Medulla oblongata (tissue), 1 donor: ENCODE measurements around the gene GARIN1A.
"Not testable (repeated sequence)": the region's sequence is repeated elsewhere in the genome, so short reads cannot be mapped to it uniquely, and the experiment has no call there.

Source experiments
- DNase-seq: peaks from one replicate; pipeline ENCODE4 v3.0.0-alpha.2; 2015; ENCODE audit errors: extremely low spot score

GARIN1A gene

DNA sequence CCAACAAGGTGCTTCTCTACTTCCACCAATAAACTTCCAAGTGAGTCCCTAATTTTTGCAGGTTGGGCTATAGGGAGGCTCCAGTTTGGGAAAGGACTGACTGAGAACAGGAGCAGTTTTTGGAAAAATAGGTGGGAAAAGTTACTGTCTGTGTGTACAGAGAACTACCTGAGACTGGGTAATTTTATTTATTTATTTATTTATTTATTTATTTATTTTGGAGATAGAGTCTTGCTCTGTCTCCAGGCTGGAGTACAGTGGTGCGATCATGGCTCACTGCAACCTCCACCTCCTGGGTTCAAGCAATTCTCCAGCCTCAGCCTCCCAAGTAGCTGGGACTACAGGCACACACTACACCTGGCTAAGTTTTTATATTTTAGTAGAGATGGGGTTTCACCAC is 11.2 kb downstream of the GARIN1A start:
- DNase-seq, result not testable (repeated sequence)

DNA sequence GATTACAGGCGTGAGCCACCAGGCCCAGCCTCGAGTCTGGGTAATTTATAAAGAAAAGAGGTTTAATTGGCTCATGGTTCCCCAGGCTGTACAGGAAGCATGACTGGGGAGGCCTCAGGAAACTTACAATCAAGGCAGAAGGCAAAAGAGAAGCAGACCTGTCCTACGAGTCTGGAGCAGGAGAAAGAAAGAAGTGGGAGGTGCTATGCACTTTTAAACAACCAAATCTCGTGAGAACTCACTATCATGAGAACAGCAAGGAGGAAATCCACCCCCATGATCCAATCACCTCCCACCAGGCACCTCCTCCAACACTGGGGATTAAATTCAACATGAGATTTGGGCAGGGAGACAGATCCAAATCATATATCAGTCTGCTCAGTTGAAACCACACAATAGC is 11.6 kb downstream of the GARIN1A start:
- DNase-seq, result not testable (repeated sequence)

DNA sequence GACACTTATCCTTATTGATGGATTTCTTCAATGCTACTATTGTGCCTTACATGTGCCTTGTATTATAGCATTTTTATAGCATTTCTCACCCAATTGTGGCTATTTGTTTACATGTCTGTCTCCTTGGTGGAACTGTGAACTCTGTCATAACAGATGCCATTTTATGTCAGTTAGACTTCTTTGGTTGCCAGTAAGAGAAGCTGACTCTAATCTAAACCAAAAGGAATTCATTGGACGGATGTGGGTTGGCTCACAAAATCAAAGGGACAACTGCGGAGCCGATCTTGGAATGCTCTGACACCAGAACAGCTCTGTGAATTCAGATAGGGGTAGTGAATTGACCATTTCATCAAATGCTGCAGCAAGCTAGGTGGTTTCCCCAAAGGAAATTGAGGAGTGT is 15.0 kb downstream of the GARIN1A start:
- DNase-seq, result no peak

DNA sequence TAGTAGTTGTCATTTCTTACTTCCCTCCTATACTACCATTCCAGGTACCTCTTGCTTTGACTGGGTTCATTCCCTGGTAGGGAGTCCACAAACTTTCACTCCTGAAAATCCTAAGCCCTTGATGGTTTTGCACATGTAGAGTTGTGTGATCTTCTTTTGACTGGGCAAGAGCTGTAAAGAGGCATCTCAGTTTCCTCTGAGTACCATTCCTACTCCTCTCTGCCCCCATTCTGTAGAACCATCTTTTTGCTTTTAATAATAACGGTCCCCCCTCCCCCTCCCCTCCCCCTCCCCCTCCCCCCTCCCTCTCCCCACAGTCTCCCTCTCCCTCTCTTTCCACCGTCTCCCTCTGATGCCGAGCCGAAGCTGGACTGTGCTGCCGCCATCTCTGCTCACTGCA is 16.4 kb downstream of the GARIN1A start:
- no peak for DNase-seq

DNA sequence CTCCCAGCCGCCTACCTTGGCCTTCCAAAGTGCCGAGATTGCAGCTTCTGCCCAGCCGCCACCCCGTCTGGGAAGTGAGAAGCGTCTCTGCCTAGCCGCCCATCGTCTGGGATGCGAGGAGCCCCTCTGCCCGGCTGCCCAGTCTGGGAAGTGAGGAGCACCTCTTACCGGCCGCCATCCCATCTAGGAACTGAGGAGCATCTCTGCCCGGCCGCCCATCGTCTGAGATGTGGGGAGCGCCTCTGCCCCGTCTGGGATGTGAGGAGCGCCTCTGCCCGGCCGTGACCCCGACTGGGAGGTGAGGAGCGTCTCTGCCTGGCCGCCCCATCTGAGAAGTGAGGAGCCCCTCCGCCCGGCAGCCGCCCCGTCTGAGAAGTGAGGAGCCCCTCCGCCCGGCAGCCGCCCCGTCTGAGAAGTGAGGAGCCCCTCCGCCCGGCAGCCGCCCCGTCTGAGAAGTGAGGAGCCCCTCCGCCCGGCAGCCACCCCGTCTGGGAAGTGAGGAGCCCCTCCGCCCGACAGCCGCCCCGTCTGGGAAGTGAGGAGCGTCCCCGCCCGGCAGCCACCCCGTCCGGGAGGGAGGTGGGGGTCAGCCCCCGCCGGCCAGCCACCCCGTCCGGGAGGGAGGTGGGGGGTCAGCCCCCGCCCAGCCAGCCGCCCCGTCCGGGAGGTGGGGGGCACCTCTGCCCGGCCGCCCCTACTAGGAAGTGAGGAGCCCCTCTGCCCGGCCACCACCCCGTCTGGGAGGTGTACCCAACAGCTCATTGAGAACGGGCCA is 17.3 kb downstream of the GARIN1A start:
- not testable (repeated sequence) for DNase-seq

DNA sequence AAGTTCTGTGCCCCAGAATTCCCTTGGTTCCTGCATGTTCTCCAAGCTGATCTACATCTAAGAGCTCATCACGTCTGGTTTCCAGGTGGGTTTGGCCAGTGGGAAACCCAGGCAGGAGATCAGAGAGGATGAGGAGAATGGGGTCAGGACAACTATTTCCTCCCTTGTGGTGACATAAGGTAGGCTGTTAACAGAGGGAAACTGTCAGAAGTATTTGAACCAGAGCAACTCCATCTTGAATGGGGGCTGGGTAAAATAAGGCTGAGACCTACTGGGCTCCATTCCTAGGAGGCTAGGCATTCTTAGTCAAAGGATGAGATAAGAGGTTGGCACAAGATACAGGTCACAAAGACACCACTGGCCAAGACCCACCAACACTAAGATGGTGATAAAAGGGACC is 19.1 kb downstream of the GARIN1A start:
- no peak for DNase-seq

DNA sequence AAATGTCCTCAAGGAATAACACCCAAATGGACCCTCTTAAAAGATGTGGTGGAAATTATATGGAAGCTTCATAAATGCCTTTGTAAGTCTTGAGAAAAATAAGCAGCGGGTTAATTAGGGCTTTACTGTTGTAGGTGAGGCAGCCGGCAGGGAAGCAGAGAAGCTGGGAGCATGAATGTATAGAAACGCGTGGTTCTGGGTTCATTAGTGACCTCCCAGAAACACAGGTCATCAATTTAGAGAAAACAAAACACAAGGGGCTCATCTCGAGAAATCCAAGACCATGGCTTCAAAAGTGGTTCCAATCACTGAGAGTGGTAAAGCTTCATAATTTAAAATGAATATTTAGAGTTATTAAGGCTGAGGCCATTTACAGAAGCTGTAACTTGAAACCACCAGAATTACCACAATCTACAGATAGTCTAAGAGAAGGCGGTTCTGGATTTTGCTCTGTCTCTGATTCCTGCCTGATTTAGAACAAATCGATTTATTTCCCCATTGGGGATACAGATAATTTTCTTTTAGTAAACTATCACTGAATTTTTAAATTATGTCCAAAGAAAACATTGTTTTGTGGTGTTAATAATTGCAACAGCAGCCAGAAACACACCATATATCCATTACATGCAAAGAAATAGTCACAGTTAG is 20.7 kb downstream of the GARIN1A start:
- DNase-seq, result no peak

DNA sequence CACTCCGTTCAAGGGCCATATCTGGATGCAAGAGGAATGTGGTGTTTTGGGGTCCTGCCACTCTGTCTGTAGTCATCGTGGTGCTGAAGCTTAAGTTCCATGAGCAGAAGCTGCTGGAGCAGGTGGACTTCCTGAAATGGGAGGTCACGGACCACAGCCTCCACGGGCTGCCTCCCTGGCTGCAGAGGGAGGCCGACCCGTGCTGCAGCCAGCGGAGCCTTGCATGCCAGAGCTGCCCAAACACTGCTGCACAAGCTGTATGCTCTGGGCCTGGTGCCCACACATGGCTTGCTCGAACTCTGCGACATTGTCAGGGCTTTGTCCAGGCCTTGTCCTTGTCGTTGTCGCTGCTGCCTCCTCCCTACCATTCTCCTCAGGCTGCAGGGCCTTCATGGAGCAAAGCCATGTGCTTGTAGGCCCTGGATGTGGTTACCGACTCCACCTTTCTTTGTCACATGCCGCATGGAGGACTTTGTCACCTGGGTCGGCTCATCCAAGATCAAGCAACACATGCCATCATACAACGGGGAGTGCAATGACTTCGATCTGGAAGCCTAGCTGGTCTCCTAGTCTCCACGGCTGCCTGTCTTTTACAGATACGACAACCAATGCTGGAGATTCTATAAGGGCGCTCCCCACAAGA is 21.4 kb downstream of the GARIN1A start:
- no peak for DNase-seq

DNA sequence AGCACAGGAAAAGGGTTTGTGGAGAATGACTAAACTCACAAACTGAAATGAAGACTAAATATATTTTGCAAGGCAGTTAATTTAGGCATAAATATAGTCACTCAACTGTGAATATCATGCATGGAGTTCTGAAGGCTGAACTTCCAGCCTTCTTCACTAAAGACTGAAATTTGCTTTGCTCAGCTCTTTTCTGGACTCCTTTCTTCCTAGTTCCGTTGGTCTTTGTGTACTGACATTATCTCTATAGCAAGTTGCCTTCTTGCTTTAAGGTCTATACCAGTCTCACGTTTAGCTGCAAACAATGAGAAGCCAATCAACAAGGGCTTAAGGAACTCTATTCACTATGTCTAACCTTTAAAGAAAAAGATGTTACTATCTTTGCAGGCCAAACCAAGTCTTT is 22.6 kb downstream of the GARIN1A start:
- no peak for DNase-seq

DNA sequence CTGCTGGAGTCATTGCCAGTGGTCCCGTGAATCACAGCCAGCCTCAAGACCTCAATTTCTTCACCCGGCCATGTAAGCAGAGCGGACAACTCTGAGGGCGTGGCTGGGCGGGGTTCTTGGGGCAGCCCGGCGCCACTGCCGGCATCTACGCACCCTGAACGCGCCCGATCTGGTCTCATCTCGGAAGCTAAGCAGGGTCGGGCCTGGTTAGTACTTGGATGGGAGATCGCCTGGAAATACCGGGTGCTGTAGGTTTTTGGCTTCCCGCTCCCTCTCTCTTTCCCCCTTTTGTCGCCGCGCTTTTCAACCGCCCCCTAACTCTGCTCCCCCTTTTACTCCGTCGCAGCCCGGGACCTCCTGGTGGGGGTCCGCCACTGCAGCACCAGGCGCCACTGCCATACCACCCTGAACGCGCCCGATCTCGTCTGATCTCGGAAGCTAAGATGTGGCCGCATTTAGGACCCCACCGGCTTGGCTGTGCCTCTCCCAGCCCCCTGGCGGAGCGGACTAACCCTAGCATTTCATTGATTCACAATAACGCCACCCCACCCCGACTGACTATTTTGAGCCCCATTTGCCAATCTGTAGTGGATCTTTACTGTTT is 25.3 kb downstream of the GARIN1A start:
- no peak for DNase-seq

DNA sequence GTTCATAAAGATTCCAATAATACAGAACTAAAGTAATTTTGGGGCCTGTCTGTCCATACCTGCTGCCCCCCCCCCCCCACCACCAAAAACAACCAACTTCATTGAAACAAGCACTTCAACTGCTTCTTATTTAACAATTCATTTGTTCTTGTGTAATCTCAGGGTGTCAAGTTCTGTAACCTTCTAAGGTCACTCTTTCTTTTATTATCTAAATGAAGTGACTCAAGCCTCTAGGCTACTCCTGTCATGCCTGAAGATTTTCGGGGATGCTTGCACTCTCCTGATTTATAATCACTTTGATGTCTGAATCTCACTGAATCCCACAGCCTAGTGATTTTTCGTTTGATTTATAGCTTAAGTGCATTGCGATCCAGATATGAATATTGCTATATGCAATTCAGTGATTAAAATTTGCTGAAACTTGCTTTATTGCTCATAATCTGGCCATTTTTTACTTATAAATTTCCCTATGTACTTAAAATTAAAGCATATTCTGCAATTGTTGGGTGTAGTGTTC is 27.2 kb downstream of the GARIN1A start:
- DNase-seq, result no peak

DNA sequence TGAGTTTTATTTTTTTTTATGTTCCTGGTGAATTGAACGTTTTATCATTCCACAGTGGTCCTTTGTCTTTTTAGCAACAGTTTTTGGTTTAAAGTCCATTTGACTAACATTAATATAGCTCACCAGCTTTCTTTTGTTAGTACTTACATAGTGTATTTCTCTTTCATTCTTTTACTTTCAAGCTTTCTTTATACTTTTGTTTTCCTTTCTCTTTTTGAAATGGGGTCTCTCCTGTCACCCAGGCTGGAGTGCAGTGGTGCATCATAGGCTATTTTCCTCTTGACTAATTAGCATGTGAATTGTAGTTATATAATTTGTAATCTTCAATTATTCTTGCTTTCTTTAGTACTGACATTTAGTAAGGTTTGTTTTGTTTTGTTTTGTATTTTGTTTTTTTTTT is 27.8 kb downstream of the GARIN1A start:
- no peak for DNase-seq

DNA sequence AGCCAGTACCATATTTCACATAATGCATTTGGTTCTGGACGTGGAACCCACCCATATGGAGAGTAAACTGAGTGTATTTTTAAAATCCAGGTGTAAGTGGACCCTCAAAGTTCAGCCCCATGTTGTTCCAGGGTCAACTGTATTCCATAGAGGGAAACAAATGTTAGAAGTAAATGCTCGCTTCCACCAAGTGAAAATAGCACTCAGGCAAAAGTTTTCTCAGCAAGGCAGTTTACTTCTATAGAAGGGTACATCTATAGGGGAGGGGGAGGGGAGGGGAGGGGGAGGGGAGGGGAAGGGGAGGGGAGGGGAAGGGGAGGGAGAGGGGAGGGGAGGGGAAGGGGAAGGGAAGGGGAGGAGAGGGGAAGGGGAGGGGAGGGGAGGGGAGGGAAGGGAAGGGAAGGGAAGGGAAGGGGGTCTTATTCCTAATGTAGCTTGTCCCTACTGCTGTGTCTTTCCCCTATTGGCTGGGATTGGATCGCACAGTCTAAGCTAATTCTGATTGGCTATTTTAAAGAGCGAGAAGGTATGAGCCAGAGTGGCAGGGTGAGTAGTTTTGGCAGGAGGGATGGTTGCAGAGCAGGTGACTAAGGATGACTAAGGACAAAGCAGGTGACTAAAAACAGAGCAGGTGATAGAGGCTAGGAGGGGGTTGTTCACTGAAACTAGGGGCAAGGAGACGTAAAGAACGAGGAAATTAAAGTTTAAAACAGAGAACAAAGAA is 29.1 kb downstream of the GARIN1A start:
- DNase-seq, result no peak

DNA sequence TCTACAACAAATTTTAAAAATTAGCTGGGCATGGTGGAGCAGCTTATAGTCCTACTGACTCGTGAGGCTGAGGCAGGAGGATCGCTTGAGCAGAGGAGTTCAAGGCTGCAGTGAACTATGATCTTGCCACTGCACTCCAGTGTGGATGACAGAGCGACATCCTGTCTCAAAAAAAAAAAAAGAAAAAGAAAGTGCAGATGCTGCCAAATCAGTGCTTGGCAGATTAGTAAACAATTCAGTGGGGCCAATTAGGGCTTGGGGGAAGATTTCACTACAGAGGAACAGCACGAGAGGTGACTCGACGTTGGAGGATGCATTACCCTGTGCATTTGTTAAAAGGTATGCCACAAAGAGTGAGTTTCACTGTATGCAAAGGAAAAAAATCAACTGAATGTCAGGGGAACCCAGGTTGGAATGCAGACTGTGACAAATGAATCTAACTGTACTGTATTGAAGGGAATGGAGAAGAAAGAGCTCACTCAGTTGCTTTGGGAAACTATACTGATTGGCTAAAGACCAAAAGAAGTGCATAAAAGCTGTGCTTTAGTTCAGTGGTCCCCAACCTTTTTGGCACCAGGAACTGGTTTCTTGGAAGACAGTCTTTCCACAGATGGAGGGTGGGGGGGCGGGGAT is 31.6 kb downstream of the GARIN1A start:
- no peak for DNase-seq

DNA sequence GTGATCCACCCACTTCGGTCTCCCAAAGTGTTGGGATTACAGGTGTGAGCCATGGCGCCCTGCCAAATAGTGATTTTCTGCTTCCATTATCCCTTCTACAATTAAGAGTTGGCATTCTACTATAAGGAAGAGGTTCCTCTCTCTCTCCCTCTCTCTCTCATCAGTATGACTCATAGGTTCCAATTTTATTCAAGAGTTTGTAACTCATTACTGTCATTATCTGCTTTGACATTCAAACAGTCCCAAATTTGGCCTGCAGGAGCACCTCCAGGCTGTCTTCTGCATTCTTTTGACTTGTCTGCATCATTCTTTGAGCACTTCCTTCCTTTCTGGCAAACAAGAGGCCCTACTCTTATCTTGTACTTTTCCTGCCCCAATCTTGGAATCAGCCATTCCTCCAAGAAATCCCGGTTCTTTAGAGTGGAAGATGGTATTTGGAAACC is 33.8 kb downstream of the GARIN1A start:
- DNase-seq, result no peak

DNA sequence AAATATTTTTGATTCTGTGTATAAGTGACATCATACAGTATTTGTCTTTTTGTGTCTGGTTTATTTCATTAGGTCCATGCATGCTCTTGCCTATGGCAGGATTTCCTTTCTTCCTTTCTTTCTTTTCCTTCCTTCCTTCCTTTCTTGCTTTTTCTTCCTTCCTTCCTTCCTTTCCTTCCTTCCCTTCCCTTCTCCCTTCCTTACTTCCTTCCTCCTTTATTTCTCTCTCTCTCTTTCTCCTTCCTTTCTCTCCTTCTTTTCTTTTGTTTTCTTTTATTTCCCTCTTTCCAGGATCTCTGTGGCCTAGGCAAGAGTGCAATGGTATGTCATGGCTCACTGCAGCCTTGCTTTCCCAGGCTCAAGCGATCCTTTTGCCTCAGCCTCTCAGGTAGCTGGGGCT is 35.7 kb downstream of the GARIN1A start:
- no peak for DNase-seq

DNA sequence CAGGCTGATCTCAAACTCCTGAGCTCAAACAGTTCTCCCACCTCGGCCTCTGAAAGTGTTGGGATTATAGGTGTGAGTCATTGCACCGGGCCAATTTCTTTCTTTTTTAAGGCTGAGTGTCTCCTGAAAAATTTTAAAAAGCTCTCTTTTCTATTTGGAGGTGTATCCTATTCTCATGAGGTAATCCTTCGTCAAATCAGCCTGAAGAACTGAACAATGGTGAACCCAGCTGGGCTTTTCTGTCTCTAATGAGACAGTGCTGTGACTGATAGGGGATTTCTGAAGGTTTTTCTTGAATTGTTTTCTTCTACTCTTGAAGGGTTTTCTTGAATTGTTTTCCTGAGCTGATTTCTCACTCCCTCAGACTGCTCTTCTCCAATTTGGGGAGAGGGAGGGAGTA is 36.1 kb downstream of the GARIN1A start:
- DNase-seq, result no peak

DNA sequence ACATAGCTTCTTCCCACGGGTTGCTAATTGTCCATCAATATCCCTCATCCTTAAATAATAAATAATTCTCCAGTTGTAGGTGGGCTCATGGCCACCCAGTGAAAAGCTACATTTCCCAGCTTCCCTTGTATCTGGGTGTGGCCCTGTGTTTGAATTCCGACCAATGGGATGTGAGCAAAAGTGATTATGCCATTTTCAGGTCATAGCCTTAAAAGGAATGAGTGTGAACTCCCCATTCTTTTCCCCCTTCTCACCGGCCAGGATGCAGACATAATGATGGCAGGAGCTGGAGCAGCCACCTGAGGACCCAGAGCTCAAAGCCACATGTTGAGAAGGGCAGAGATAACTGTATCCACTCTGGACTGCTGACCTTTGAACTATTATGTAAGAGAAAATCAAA is 36.7 kb downstream of the GARIN1A start:
- DNase-seq, result no peak

DNA sequence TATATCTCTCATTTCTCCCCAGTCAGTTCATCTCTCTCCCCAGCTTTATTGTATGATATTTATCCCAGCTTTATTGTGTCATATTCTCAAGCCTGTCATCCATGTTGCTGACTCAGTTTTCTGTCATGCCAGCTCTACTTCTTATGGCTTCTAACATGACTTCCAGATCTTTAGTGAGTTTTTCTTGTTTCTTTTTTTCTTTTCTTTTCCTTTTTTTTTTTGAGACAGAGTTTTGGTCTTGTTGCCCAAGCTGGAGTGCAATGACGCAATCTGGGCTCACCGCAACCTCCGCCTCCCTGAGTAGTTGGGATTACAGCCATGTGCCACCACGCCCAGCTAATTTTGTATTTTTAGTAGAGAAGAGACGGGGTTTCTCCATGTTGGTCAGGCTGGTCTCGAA is 38.4 kb downstream of the GARIN1A start:
- no peak for DNase-seq

DNA sequence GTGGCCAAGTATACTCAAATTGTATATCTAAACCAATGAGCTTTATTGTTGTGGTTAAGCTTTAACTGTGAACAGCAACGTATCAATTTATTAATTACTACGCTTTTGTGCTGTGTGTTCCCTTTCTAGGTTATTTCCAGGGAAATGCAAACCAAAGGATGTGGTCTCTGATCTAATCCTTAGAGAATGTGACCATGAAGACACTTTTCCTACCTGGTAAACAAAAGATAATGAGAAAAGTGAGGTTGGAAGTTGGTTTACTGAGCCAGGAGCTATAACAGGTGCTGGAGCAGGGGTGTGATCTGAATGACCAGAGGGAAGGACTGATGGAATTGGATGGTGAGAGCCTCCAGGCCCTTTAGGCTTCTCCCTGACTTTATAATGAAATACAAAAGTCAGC is 41.7 kb downstream of the GARIN1A start:
- no peak for DNase-seq
